NCI-H1436 treated with DMSO at 0.1 percent for 48 hours (cell line): ENCODE results near the gene EYS.

Source experiments
- DNase-seq: peaks from one replicate; lab custom pipeline; 2025; lab: John Stamatoyannopoulos, UW

EYS gene

DNA sequence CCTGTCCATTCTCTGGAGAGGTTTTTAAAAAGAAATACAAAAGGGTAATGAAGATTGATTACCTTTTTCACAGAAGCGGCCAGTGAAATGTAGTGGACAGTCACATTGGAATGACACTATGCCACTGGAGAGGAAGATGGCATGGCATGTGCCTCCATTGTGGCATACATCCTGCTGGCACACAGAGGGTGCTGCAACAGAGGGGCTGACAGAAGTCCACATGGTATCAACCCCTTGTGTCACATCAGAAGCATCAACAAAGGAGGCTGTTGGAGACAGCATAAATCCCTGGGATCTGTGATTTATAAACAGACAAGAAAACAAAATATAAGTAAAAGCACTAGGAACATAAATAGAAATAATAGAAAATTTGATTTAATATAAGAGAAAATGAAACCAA lies 1476.5 kb downstream of the EYS start:
- DNase-seq: no peak

- no peak for DNase-seq
Measured at GRCh38 chr6:64227863-64228262, 1479.2 kb downstream of the EYS start.

- DNase-seq: no peak
Measured at GRCh38 chr6:64225503-64225902, 1481.5 kb downstream of the EYS start.

- no peak for DNase-seq
Measured at GRCh38 chr6:64224819-64225218, 1482.2 kb downstream of the EYS start.

DNA sequence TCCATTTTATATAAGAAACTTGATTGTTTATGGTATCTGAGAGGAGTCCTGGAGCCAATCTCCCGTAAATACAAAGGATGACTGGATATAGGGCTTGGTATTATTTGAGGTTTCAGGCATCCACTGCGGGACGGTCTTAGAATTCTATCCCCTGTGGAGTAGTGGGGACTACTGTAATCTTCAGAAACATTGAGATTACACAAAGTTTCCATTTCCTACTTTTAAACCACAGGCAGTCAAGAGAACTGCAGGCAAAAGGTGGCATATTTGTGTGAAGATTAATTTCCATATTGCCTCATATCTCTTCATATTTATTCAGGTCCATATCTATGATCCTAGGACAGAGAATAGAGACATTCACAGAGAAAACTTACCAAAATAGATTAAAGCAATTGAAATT lies 1485.2 kb downstream of the EYS start:
- DNase-seq: no peak

DNA sequence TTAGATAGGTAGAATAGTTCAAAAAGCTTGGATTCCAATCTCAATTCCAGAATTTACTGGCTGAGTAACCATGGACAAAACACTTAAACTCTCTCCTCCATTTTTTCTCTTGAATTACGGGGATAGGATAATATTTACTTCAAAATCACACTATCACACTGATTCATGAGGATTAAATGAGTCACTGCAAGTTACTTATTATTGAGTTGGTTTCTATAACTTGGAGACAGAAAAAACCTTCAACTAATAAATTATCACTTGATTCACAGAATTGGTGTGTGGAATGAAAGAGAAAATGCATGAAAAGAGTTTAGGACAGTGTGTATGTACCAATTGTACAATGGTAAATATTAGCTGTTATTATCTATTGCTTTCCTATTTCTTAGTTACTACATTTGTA lies 1486.2 kb downstream of the EYS start:
- no peak for DNase-seq

- DNase-seq: no peak
Measured at GRCh38 chr6:64217721-64218620, 1489.1 kb downstream of the EYS start.

GRCh38 chr6:64214373-64214772 lies 1492.7 kb downstream of the EYS start:
- no peak for DNase-seq

GRCh38 chr6:64213697-64214096 lies 1493.3 kb downstream of the EYS start:
- DNase-seq: no peak

DNA sequence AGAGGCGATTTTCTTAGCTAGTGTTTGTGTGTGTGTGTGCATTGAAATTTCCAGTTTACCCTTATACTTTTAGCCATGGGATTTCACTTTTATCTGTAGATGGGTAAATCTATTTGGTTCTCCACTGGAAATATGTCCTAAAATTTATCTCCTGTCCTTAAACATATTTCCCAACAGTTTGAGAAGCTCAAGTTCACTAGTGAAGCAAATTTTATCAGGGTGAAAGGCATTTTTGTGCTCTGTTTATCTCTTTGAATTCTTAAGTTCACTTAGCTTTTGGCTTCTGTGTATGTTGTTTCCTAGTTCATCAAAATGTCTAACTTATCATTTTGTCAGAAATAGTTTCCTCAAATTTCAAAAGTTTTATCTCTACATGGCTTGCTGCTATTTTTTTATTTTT lies 1509.8 kb downstream of the EYS start:
- no peak for DNase-seq

GRCh38 chr6:64186592-64186991 lies 1520.4 kb downstream of the EYS start:
- no peak for DNase-seq

DNA sequence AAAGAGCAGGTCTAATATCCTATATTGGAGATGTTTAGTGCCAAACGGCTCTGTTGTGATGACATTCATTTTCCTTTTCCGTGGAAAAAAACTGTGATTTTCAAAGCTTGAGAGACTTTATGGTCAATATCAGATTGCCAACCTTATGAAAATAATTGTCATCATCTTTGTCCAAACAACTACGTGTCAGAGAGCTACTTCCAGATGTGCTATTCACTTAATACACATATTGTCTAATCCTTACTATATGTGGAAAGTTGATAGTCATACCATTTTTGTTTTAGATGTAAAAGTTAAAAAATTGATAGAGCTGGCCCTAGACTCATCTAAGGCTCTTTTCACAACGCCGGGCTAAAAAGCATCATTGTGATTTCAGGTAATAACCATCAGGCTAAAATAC lies 1521.4 kb downstream of the EYS start:
- DNase-seq: no peak

- DNase-seq: no peak
Measured at GRCh38 chr6:64175296-64175695, 1531.7 kb downstream of the EYS start.

GRCh38 chr6:64170316-64170715 lies 1536.7 kb downstream of the EYS start:
- no peak for DNase-seq

GRCh38 chr6:64160486-64160885 lies 1546.5 kb downstream of the EYS start:
- no peak for DNase-seq

DNA sequence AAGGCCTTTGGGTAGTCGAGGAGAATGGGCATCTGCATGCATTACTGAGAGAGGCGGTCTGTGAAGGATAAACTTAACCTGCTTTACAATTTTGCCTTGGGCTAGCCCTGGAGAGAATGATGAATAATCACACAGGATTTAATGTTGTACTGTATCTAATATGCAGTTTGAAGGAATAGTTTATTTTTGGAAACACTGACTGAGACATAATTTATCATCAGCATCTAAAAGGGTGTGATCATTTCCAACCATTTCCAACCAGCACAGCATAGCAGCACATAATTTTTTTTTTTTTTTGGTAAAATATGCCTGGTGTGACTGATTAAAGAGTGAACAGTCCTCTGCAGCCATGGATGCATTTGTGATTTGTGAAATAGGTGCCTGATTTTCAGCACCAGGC lies 1552.0 kb downstream of the EYS start:
- no peak for DNase-seq

GRCh38 chr6:64146876-64147275 lies 1560.2 kb downstream of the EYS start:
- DNase-seq: no peak

GRCh38 chr6:64146094-64146493 lies 1560.9 kb downstream of the EYS start:
- DNase-seq: no peak

- no peak for DNase-seq
Measured at GRCh38 chr6:64145658-64146057, 1561.4 kb downstream of the EYS start.

GRCh38 chr6:64143101-64143500 lies 1563.9 kb downstream of the EYS start:
- no peak for DNase-seq

- DNase-seq: no peak
Measured at GRCh38 chr6:64141680-64142079, 1565.3 kb downstream of the EYS start.

- no peak for DNase-seq
Measured at GRCh38 chr6:64128301-64129024, 1578.6 kb downstream of the EYS start.
